CD4-positive, alpha-beta T cell treated with Interferon alpha-2 for 1 hour (primary cell): ENCODE results near the gene NCAM2.

Source experiments
- DNase-seq, 2 donors: peaks; one replicate each; pipeline ENCODE4 v3.0.0-alpha.2; 2020 to 2022

Gene NCAM2

DNA sequence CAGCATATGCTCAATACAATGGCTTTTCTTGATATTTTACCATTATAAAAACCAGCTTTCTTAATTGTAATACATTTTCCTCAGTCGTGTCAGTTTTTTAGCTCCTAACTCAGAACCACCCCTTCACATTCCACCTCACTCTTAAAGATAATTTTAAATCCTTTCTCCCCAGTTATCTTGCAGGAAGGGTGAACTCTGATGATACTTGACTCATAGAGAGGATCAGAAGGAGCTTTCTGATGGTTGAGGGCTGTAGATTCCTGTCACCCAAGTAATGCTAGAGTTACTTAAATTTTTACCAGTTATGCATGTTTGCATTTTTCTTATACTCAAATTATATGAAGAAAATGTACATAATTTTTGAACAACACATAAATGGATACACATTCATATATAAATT is 233.7 kb downstream of the NCAM2 start:
- no peak for DNase-seq

GRCh38 chr21:21232320-21232719 is 234.1 kb downstream of the NCAM2 start:
- DNase-seq, result no peak

GRCh38 chr21:21233051-21233450 is 234.8 kb downstream of the NCAM2 start:
- DNase-seq, result no peak

DNA sequence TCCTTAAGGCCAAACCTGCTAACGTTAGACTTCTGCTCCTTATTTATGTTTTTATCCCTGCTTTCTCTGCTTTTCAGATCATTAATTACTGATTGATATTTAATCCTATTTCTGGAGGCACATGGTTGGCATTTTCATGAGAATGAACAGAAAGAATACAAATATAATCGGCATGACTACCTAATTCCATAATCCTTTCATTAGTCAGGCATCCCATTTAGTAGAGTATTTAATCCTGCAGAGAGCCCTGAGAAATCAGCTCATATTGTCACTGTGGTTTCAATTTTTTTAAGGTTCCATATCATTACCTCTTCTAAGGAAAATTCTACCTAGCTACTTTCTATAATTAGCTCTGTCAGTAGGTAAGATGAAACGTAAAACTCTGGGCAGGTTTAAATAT is 238.8 kb downstream of the NCAM2 start:
- DNase-seq, result no peak

DNA sequence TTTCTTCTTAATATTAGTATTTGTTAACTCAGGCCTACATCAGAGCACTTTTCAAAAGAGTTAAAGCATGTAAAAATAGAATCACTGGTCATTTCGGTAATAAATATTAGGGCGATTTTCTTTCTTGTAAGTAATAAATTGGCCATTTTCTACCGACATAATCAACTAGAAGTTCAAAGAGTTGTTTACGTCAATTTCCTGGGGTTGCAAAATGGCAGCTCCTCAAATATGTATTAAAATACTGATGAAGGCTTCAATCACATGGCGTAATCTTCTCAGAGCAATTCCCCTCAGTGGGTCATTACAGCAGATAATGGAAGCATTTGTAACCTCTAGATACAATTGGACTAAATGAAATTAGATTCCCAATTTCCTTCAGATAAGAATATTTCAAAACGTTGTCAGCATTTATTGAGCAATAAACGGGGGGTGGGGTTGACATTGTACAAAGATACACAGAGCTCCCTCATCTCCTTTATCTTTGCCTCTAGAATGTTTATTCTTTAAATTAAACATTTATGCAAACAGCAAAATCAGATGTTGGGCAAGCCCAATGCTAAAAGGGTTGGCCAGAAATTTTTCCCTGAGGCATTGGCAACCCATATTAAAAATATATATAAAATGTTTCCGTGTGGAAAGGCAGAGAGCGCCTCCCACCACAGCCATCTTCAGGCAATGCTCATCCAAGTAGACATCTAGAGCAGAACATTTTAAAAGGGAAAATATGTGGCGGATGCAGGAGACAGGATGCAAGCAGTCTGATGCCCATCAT is 240.6 kb downstream of the NCAM2 start:
- DNase-seq, result no peak

GRCh38 chr21:21241391-21241790 is 243.2 kb downstream of the NCAM2 start:
- no peak for DNase-seq

GRCh38 chr21:21246007-21246406 is 247.8 kb downstream of the NCAM2 start:
- DNase-seq, result no peak

DNA sequence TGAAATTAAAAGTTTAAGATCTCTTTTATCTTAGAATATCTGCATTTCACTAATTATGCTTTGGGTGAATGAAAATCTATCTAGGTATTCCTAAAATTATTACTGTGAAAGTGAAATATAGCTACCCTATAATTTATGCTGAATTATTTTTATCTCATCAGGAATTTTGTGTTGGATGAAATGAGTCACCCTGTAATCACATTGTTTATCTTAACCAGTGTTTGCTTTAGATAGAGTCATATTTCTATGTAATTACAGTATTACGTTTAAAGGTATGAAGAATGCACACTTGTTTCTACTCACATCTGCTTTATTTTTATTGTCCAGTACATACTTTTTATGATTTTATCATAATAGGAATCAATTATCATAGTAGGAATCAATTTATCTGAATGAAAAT is 249.2 kb downstream of the NCAM2 start:
- DNase-seq, result no peak

DNA sequence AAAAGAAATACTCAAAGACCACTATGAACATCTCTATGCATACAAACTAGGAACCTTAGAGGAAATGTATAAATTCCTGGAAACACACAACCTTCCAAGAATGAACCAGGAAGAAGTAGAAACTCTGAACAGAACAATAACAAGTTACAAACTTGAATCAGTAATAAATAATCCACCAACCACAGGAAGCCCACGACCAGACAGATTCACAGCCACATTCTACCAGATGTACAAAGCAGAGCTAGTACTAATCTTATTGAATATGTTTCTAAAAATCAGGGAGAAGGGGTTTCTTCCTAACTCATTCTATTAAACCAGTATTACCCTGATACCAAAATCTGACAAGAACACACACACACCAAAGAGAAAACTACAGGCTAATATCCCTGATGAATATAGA is 263.8 kb downstream of the NCAM2 start:
- DNase-seq, result no peak

- DNase-seq, result no peak
Measured at GRCh38 chr21:21268061-21268471, 269.9 kb downstream of the NCAM2 start.

GRCh38 chr21:21268885-21269284 is 270.7 kb downstream of the NCAM2 start:
- DNase-seq, result no peak

DNA sequence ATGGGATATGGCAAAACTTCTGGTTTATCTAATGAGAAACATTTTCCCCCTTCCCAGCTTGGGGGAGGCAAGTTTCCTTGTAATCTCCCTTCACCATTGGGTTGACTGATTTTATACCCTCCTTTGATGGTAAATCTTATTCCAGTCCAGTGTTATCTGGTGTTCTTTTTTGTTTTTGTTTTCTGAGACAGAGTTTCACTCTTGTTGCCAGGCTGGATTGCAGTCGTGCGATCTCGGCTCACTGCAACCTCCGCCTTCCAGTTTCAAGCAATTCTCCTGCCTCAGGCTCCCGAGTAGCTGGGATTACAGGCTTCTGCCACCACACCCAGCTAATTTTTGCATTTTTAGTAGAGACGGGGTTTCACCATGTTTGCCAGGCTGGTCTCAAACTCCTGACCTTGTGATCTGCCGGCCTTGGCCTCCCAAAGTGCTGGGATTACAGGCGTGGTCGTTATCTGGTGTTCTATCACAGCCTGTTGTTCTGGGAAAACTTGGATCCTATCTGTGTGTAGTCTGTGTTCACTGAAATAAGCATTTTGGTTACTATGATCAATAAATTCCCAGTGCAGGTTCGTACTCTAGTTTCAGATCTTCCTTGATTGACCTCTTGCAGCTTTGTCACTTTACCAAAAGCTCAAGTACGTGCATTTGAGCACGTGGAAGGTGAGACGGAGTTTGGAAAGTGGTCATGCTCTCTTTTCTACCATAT is 281.1 kb downstream of the NCAM2 start:
- no peak for DNase-seq

GRCh38 chr21:21283810-21284209 is 285.6 kb downstream of the NCAM2 start:
- no peak for DNase-seq

DNA sequence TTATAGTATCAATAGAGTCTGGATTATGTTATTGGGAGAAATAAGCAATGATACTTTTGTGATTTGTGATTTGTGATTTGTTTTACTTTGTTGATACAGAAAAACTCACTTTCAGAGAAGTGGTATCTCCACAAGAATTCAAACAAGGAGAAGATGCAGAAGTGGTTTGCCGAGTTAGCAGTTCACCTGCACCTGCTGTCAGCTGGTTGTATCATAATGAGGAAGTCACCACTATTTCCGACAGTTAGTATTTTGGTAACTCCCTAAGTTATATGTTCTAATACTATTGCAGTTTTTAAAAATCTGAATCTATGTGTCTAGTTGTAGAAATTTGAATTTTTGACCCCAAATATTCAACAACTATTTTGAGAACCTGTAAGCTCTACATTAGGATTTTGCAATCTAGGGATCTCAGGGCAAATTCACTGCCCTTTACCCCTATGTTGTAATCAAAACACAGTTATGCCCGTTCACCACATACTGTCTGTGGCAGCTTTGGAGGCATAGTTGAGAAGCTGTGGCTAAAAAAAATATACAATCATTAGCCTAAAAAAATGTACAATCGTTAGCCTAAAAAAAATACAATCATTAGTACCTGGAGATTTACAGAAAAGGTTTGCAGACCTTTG is 288.1 kb downstream of the NCAM2 start:
- no peak for DNase-seq

GRCh38 chr21:21290751-21291150 is 292.5 kb downstream of the NCAM2 start:
- no peak for DNase-seq

DNA sequence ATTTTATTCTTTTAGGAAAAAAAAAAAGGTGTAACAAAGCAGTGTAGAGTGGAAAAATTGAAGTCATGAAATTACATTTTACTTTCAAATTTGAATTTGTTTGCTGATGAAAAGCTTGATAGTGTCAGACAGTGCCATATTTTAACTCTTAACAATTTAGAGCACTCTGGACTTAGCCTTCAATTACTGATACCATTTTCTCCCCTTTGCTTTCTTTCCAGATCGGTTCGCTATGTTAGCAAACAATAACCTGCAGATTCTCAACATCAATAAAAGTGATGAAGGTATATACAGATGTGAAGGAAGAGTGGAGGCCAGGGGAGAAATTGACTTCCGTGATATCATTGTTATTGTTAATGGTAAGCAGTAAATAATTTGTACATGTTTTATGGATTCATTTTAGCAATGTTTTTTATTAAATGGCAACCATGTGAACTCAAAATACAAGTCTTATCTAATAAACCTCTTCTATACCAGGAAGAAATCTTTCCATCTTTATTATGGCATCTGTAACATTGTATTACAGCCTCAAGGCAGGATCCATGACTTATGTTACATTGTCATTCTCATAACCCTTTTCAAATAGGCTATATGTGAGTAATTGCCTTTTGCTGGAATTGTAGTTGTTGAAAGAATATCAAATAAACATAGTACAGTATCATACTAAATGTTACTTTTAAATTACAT is 293.8 kb downstream of the NCAM2 start:
- no peak for DNase-seq

DNA sequence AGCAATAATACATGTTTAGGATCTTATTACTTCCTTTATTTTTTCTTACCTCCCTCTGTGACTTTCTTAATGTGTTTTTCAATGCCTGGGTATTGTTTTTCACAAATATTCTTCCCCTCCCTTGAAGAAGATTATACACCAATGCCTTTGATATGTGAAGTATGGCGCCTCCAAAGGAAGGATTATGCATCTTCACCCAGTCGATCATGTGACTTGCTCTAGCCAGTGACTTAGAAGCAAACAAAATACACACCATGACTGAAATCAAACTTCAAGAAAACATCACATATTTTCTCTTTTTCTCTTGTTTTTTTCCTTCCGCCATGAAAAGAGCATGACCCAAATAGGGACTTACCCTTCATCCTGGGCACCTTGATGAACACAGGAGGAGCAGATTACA is 297.1 kb downstream of the NCAM2 start:
- DNase-seq, result no peak

GRCh38 chr21:21297211-21297610 is 299.0 kb downstream of the NCAM2 start:
- DNase-seq, result no peak

DNA sequence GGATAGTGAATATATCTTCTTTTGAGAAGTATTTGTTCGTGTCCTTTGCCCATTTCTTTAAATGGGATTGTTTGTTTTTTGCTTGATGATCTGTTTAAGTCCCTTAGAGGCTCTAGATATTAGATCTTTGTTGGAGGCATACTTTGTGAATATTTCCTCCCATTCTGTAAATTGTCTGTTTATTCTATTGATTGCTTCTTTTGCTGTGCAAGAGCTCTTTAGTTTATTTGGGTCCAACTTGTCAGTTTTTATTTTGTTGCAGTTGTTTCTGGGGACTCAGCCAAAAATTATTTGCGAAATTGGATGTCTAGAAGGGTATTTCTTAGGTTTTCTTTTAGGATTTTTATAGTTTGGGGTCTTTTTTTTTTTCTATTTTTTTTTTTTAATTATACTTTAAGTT is 302.8 kb downstream of the NCAM2 start:
- no peak for DNase-seq

DNA sequence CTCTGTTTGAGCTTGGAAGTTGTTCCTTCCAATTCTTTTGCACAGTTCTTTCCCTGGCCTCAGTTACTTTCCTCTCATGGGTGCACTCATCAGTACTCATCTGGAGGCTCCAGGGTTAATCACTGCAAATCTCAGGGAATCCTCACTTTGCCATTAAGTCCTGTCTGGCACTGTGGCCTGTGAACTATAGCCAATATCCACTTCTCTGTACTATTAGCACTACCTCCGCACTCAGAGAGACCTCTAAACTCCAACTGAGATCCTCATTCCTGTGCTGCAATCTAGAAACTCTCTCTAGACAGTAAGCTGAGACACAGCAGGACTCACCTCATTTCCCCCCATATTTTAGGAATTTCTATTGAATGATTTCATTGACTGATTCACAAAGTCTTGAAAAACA is 311.3 kb downstream of the NCAM2 start:
- DNase-seq, result no peak

- no peak for DNase-seq
Measured at GRCh38 chr21:21324297-21324696, 326.1 kb downstream of the NCAM2 start.

DNA sequence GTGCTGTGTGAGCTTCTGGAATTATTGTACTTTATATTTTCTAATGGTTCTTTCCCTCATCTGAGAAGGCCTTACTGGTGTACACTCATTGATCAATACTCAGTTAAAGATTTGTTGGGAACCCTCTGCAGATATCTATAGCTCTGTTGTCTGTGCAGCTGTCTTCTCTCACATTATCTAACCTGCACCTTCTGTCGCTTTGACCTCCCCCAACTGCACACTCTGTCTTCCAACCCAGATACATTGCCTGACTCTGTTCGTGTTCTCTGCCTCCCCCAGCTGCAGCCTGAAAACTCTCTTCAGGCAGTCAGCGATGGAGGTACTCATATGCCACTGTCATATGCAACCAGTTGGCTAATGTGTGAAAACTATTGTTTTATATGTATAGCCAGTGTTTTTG is 334.3 kb downstream of the NCAM2 start:
- DNase-seq, result no peak

GRCh38 chr21:21341041-21341440 is 342.8 kb downstream of the NCAM2 start:
- no peak for DNase-seq

DNA sequence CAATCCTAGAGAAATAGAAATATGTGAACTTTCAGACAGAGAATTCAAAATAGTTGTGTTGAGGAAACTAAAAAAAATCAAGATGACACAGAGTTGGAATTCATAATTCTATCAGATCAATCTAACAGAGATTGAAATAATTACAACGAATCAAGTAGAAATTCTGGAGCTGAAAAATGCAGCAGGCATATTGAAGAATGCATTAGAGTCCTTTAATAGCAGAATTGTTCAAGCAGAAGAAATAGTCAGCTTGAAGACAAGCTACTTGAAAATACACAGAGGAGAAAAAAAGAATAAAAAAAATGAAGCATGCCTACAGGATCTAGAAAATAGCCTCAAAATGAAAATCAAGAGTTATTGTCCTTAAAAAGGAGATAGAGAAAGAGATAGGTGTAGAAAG is 347.1 kb downstream of the NCAM2 start:
- no peak for DNase-seq
